ENCODE measurements around the gene QRSL1. TPM values are rescaled to one million over a fixed set of nuclear protein-coding genes. Genes with fewer than 3 reads are reported as not detected.
"Not testable (repeated sequence)": the region's sequence is repeated elsewhere in the genome, so short reads cannot be mapped to it uniquely, and the experiment has no call there.

QRSL1 gene
- total RNA-seq, 1 experiment from 2014 or later: 17.3 TPM

DNA sequence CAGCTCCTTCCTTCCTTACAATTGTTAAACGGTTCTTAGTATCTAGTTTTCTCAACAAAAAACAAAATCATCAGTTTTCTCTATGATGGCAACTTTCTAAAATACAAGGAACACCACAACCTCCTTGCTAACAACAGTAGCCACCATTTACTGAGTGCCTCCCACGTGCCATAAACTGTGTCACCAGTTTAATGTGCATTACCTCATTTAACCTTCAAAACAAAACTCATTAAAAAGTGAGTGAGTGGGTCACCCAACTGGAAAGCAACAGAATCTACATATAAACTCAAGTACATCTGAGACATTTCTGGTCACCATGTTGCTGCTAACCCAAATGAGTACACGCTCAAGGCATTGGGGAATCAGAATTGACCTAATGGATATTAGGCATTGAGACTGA, 11.1 kb upstream of the QRSL1 start:
- in situ Hi-C loops (cut with HindIII; ENCODE audit: low pct_unique_long_range_greater_than_20kb, low sequenced_read_pairs): no loop called here
- DNase-seq (ENCODE audit: low read depth, low spot score): no peak

DNA sequence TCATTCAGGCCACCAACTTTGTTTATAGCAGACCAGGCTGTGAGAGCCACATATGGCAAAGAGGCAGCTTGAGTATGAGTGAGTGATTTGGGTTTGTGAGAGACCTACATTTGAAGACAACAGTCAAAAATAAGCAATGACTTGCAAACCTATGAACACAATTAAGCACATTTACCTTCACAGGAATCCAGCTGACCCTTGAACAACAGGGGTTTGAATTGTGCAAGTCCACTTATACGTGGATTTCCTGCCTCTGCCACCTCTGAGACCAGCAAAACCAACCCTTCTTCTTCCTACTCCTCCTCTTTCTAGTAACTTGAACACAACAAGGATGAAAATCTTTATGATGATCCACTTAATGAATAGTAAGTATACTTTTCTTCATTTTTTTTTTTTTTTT, 10.2 kb upstream of the QRSL1 start:
- in situ Hi-C loops (cut with HindIII; ENCODE audit: low pct_unique_long_range_greater_than_20kb, low sequenced_read_pairs): no loop called here
- DNase-seq (ENCODE audit: low read depth, low spot score): no peak

DNA sequence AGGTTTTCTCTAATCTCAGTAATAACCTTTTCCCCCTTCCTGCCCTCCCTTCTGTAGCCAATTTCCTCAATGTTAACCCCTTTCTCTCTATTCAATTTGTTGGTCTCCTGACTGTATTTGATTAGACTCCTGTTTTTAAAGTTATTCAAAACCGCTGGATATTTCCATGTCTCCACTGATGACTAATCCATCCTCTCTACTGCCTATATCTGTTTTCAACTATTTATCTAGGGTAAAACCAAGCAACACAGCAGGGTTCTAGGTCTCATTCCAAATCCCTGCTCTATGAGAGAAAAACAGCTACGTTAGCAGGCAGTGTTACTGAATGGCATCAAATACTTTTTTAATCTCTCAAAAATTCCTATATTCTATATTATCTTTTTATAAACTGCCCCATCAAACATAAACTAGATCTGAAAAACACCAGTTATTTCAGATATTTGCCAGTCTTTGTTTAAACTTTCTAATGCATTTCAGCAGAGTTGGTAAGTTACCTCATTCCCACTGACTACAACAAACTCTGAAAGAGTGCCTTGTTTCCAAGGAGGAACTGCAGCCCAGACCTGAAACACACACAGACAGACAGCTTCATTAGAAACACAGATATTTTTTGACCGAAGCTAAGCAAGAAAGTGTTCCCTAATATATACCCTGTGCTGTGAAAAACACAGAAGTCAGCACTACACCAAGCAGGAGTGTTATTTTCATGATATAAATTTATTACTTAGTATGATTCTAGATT, 8.3 kb upstream of the QRSL1 start:
- in situ Hi-C loops (cut with HindIII; ENCODE audit: low pct_unique_long_range_greater_than_20kb, low sequenced_read_pairs): no loop called here
- peak; percentile 33 for DNase-seq (ENCODE audit: low read depth, low spot score)

DNA sequence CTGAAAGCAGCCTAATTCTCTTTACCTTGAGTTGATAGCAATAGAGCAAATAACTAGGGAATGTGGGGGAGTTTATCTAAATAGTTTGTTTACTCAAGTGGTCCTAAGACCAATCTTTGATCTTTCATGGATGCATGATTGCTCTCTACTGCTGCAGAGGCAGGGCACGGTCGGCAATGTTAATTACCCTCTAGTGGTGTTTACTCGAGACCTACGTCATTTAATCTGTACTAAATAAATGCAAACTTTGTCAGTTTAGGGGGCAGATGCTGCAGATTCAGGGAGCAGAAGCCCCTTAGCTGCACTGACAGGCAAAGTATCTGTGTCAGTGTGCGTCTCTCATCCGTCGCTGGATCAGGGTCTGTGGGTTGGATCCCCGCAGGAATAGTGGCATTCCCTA, 7.0 kb upstream of the QRSL1 start:
- in situ Hi-C loops (cut with HindIII; ENCODE audit: low pct_unique_long_range_greater_than_20kb, low sequenced_read_pairs): no loop called here
- no peak for DNase-seq (ENCODE audit: low read depth, low spot score)

DNA sequence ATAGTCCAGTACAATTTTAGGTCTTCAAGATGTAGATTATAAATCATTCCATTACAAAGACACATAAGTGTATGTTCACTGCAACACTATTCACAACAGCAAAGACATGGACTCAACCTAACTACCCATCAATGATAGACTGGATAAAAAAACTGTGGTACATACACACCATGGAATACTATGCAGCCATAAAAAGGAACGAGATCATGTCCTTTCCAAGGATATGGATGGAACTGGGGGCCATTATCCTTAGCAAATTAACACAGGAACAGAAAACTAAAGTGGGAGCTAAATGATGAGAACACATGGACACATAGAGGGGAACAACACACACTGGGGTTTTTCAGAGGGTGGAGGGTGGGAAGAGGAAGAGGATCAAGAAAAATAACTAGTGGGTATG, 6.3 kb upstream of the QRSL1 start:
- DNase-seq (ENCODE audit: low read depth, low spot score): no peak
- in situ Hi-C loops (cut with HindIII; ENCODE audit: low pct_unique_long_range_greater_than_20kb, low sequenced_read_pairs): no loop called here

DNA sequence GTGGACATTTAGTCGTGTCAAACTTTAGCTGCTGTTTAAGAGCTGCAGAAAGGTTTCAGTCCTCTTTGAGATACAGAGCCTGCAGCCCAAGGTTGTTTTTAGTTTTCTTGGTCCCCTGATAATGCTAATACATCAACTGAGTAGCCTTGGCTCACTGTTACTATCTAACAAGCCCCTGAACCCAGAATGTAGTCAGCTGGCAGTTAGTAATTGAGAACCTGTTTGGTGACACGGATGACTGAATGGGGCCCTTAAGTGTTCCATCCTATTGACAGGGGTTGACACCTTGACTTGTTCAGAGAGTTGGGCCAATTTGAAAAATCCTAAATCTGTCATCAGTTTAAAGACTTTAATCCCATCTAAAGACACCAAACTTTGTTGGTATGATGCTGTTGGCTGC, 2.9 kb upstream of the QRSL1 start:
- no peak for DNase-seq (ENCODE audit: low read depth, low spot score)
- in situ Hi-C loops (cut with HindIII; ENCODE audit: low pct_unique_long_range_greater_than_20kb, low sequenced_read_pairs): no loop called here

DNA sequence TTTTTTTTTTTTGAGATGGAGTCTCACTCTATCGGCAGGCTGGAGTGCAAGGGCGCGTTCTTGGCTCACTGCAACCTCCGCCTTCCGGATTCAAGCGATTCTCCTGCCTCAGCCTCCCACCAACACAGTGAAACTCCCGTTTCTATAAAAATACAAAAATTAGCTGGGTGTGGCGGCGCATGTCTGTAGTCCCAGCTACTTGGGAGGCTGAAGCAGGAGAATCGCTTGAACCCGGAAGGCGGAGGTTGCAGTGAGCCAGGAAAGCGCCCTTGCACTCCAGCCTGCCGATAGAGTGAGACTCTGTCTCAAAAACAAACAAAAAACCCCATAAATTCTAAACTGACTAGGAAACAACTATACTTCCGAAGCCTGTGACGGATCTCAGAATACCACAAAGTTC, 1.6 kb upstream of the QRSL1 start:
- in situ Hi-C loops (cut with HindIII; ENCODE audit: low pct_unique_long_range_greater_than_20kb, low sequenced_read_pairs): not testable (repeated sequence)

DNA sequence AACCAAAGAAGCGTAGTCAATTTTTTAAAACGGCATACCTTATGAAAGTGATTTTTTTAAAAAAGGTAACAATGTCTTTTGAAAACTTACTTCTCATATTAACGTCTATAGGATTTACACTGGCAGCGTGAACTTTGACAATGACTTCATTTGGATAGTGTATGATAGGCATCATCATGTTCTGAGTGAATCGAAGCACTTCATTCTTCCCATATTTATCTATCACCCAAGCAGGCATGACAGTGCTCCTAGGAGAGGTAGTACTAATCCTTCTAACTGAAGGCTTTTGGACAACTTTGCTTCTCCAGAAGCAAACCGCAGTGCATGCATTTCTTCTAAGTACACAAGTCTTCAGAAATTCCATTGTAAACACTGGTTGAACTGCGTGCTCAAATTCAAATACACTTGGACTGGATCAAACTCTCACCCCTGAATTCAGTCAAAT, 698 bp upstream of the QRSL1 start:
- in situ Hi-C loops (cut with HindIII; ENCODE audit: low pct_unique_long_range_greater_than_20kb, low sequenced_read_pairs): no loop called here
- no peak for DNase-seq (ENCODE audit: low read depth, low spot score)

More for the DNA sequence above, 1.6 kb upstream of the QRSL1 start:
- DNase-seq (ENCODE audit: low read depth, low spot score): not testable (repeated sequence)

DNA sequence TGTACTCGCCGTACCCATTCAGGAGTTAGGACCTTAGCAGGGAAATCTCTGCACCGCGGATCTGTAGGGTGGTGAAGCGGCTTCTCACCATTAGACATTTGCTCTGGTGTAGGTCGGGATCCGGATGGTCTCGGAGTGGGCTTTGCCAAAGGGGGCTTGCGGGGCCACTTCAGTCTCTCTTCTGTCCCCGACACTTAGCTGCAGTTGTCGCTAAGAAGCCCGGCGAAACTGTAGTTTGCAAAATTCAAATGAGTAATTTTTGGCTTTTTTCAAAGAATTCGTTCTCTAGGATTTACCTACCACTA, 433 bp downstream of the QRSL1 start:
- in situ Hi-C loops (cut with HindIII; ENCODE audit: low pct_unique_long_range_greater_than_20kb, low sequenced_read_pairs): no loop called here
- no peak for DNase-seq (ENCODE audit: low read depth, low spot score)

DNA sequence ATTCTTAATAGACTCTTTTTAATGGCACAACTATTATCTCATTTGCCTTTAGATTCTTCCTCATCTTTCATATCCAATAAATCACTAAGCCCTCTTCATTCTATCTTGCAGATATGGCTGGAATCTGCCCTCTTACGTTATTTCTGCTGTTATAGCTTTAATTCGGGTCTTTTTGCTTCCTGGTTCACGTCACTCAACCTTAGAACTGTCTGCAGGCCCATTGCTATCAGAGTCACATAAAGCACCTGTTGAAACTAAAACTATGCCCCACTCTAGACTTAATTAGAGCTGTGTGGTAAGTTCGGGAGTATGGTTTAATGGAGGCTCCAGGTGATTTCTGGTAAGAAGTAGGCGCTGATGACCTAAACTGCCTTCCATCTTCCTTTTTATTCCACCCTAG, 988 bp downstream of the QRSL1 start:
- DNase-seq (ENCODE audit: low read depth, low spot score): no peak
- in situ Hi-C loops (cut with HindIII; ENCODE audit: low pct_unique_long_range_greater_than_20kb, low sequenced_read_pairs): no loop called here

DNA sequence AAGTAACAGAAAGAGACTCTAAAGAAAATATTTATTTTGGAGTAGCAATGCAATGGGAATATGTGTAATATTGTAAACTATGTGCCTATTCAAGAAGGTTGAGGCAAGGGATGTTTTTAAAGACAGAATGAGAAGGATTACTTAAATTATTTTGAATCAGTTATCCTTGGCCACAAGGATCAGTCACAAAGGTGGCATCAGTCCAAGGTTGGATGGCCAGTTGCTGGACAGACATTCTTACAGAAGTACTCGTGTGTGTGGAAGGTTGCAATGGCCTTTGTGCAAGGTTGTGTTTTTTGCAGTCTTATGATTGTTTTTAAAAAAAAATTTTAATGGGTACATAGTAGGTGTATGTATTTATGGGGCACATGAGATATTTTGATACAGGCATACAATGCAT, 2.0 kb downstream of the QRSL1 start:
- DNase-seq (ENCODE audit: low read depth, low spot score): no peak
- in situ Hi-C loops (cut with HindIII; ENCODE audit: low pct_unique_long_range_greater_than_20kb, low sequenced_read_pairs): no loop called here

DNA sequence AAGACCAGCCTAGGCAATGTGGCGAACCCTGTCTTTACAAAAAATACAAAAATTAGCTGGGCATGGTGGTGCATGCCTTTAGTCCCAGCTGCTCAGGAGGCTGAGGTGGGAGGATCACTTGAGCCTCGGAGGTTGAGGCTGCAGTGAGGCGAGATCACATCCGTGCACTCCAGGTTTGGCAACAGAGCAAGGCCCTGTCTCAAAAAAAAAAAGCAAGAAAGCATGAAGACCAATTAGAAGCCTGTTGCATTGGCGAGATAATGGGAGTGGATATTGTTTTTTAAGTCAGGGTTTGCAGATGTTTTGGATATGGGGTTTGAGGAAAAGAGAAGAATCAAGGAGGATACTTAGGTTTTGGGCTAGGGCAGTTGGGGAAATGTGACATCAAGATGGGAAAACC, 5.2 kb downstream of the QRSL1 start:
- DNase-seq (ENCODE audit: low read depth, low spot score): no peak
- in situ Hi-C loops (cut with HindIII; ENCODE audit: low pct_unique_long_range_greater_than_20kb, low sequenced_read_pairs): no loop called here

DNA sequence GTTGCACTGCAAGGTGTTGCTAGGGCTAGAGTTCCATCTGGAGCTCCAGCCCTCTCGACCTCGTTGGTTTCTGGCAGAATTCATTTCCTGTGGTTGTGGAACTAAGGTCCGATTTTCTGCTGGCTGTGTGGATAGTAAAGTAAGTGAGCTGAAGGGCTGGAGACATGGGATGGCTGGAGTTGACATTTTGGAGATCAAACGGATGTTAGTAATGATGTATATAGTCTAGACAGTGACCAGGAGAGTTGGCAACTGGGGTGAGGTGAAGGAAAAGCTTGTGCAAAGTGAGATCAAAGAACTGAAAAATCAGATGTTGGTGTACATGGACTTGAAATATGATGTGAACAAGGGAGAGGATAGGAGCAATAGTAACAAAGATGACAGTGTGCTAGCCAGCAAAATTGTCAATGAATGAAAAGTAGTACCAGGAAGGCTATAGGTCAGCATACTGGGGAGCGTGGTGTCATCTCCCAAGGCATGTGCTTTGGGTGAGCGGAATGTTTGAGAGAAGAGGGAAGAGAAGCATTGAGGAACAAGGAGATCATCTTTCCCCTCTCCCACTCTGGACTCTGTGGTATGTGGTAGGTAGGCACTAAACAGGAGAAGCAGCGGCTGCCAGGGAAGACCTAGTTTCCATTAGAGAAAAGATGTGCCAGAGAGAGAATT, 7.8 kb downstream of the QRSL1 start:
- DNase-seq (ENCODE audit: low read depth, low spot score): no peak
- in situ Hi-C loops (cut with HindIII; ENCODE audit: low pct_unique_long_range_greater_than_20kb, low sequenced_read_pairs): no loop called here

DNA sequence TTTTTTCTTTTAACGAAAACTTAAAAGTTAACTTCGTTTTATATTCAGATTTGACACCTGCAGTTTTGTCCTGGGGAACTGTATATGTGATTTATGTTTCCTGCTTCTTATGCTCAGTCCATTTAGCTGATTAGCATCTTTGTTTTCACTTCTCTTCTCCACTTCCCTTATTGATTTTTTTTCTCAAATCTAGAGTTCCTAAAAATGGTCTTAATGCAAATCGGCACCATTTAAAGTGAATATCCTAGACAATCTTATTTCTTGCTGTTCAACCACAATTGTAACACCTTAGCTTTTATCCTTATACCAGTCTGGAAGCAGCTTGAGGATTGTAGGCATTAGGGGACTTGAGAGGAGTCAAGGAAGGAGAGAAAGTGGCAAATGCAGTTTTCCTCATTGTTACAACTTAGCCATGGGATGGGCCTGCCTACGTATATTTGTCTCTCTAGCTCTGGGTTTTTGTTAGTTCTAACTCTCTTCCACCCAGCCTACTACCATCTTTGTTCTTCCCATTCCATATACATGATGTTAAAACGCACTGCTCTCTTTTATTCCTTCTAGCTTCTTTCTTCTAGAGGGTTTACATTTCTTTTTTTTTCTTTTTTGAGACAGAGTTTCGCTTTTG, 8.5 kb downstream of the QRSL1 start:
- in situ Hi-C loops (cut with HindIII; ENCODE audit: low pct_unique_long_range_greater_than_20kb, low sequenced_read_pairs): no loop called here
- no peak for DNase-seq (ENCODE audit: low read depth, low spot score)

DNA sequence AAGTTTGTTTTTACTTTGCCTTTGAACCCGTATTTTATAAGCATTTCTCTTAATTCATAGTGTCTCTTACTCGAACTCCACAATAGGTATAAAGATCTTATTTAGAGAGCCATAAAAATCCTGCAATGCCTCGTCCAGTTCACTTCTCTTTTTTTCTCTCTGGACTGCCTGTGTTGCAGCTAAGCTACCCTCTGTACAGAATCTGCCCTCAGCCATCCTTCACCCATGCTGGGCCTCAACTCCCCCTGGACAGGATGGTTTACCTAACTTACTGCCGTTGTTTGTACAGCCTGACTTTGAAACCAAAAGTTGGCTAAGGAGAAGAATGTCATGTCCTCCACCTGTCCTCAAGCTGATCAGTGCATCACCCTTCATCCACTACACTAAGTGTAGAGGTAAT, 10.4 kb downstream of the QRSL1 start:
- in situ Hi-C loops (cut with HindIII; ENCODE audit: low pct_unique_long_range_greater_than_20kb, low sequenced_read_pairs): no loop called here

DNA sequence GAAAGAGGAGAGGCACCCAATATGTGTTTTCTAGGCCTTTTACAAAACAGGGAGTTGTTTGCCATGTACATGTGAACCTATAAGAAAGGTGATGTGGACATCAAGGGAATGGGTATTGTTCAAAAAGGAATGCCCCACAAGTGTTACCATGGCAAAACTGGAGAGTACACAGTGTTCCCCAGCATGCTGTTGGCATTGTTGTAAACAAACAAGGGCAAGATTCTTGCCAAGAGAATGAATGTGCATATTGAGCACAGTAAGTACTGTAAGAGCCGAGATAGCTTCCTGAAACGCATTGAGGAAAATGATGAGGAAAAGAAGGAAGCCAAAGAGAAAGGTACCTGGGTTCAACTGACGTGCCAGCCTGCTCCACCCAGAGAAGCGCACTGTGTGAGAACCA, 13.1 kb downstream of the QRSL1 start:
- no peak for DNase-seq (ENCODE audit: low read depth, low spot score)
- in situ Hi-C loops (cut with HindIII; ENCODE audit: low pct_unique_long_range_greater_than_20kb, low sequenced_read_pairs): no loop called here

More for the DNA sequence above, 10.4 kb downstream of the QRSL1 start:
- DNase-seq (ENCODE audit: low read depth, low spot score): no peak

DNA sequence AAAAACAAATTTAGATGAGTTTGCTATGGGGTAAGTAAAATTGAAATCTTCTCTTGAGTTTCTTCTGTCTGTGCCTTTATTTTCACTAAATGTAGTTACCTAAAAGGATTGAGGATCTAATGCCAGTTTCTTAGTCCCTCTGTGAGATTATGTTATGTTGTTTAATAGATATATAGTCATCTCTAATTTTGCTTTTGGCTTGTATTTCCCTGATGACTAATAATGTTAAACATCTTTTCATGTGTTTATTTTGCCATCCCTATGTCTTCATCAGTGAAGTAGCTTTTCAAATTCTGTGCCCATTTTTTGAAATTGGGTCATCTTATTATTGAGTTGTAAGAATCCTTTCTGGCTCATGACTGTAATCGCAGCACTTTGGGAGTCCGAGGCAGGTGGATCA, 13.7 kb downstream of the QRSL1 start:
- DNase-seq (ENCODE audit: low read depth, low spot score): no peak
- in situ Hi-C loops (cut with HindIII; ENCODE audit: low pct_unique_long_range_greater_than_20kb, low sequenced_read_pairs): no loop called here

DNA sequence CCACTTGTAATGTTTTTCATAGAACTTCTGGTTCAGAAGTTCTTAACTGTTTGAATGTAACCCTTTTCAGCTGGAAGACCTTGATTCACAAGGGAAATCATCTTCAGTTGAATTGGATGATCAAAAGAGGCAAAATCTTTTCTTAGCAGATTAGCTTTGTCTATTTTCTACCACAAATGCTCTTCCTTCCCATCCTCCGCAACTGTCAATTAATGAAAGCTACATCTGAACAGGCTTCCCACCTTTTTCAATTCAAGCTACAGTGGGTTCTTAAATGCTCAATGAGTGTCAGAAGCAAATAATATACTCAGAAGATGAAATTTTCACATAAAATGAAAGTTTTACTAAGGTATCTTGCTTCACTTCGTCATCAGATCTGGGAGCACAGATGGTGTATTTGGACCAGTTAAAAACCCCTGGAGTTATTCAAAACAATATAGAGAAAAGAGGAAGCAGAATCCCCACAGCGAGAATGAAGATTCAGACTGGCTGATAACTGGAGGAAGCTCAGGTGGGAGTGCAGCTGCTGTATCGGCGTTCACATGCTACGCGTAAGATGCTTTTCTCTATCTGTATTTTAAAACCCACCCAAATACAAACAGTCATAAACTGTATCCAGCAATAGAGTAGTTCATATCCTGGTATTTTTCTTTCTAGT, 19.4 kb downstream of the QRSL1 start:
- no peak for DNase-seq (ENCODE audit: low read depth, low spot score)
- in situ Hi-C loops (cut with HindIII; ENCODE audit: low pct_unique_long_range_greater_than_20kb, low sequenced_read_pairs): no loop called here

DNA sequence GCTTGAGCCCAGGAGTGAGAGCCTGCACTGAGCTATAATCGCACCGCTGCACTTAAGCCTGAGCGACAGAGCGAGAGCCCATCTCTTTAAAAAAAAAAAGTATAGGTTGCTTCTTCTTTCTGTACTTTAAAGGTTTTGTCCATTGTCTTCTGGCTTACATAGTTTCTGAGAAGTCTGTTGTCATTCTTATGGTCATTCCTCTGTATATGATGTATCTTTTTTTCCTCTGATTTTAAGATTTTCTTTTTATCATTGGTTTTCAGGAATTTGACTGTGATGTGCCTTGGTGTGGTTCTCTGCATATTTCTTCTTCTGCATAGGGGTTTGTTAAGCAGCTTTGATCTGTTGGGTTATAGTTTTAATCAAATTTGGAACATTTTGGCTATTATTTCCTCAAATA, 29.1 kb downstream of the QRSL1 start:
- no peak for DNase-seq (ENCODE audit: low read depth, low spot score)
- in situ Hi-C loops (cut with HindIII; ENCODE audit: low pct_unique_long_range_greater_than_20kb, low sequenced_read_pairs): no loop called here

All from SK-MEL-5 (cell line).